ENCODE results near the gene SERPINA3. TPM values are rescaled to one million over a fixed set of nuclear protein-coding genes. Genes with fewer than 3 reads are reported as not detected.
"Not testable (repeated sequence)": the region's sequence is repeated elsewhere in the genome, so short reads cannot be mapped to it uniquely, and the experiment has no call there.

Gene SERPINA3
- total RNA-seq, 1 donor from 2014 or later = 0.29 TPM

GRCh38 chr14:94583557-94583956 is 28.6 kb upstream of the SERPINA3 start:
- no peak for DNase-seq (ENCODE audit: extremely low read depth, low read depth, low spot score)

DNA sequence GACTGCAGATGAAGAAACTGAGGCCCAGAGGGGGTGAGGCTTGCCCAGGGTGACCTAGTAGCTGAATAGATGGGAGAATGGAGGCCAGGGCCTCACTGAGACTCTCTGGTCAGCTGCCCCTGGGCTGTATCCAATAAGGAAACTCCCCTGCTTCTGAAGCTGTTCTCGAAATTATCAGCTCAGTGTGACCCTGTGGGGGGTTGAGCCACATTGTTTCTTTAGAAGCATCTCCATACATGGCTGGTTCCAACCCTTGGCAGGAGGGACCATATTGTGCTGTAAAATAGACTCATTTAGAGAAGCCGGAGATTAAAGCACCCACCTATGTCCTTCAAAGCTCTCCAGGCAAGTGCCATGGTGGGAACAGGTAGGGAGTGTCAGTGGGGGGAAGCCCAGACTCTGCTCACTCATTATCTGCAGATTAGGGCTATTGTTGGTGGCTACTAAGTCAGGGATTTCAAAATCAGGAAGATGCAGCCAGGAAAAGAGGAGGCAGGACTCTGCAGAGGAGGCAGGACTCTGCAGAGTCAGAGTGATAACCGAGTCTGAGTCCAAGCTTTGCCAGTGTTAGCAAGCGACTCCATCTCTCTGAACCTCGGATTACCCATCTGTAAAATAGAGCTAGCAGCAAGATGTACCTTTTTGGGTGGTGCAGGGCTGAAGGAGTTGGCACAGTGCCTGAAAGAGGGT is 27.5 kb upstream of the SERPINA3 start:
- DNase-seq (ENCODE audit: extremely low read depth, low read depth, low spot score) = no peak

DNA sequence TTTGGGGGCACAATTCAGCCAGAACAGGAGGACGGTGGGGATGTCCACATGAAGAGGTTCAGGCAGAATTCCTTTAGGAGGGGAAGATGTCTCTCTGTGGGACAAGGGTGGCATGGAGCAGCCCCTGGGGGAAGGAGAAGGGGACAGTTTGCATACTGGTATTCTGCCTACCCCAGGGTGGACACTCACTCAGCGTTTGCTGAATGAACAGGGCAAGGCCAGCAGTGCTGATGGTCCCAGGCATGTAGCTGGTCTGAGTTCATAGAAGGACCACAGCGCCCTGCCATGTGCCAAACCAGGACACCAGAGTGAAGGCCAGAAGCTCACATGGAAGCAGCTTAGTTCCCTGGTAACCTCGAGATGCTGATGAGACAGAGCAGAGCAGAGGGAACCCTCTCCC is 25.6 kb upstream of the SERPINA3 start:
- DNase-seq (ENCODE audit: extremely low read depth, low read depth, low spot score) = no peak

DNA sequence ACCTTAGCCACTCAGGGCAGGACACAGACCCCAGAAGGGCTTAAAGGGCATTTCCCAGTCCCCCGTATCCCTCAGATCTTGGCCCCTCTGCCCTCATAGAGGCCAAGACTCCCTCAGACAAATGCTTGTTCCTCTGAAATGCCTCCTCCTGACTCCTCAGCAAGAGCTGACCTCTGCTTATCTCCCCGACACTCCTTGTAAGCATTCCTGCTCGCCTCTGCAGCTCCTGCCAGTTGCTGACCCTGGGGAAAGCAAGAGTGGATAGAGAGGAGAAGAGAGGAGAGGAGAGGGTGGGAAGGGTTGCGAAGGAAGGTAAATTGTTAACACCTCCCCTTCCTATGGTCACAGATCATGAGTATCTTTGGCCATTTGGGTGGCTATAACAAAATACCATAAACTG is 23.9 kb upstream of the SERPINA3 start:
- DNase-seq (ENCODE audit: extremely low read depth, low read depth, low spot score) = no peak

GRCh38 chr14:94591073-94591472 is 21.1 kb upstream of the SERPINA3 start:
- no peak for DNase-seq (ENCODE audit: extremely low read depth, low read depth, low spot score)

DNA sequence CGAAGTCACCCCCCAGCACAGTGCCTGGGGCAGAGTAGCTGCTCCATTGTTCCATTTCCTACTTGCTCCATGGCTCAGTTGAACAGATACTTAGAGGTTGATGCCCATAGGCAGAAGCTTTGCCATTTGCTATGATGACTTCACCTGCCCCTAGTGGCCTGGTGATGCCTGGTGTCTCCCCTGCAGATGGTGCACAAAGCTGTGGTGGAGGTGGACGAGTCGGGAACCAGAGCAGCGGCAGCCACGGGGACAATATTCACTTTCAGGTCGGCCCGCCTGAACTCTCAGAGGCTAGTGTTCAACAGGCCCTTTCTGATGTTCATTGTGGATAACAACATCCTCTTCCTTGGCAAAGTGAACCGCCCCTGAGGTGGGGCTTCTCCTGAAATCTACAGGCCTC is 20.3 kb upstream of the SERPINA3 start:
- no peak for DNase-seq (ENCODE audit: extremely low read depth, low read depth, low spot score)

DNA sequence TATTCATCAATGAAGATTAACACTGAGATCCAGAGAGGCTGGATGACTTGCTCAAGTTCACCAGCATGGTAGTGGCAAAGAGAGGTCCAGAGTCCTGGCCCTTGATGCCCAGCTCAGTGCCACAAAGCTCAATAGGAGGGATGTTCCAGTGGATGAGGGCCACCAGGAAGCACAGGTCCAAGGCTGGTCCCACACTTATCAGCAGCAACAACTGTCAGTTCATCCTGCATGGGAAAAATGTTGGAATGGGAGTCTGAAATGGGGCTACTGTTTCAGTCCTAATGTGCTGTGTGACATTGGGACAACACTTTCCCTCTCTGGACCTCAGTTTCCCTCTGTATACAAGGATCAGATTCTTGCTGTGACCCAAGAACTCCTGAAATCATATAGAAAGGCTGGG is 19.7 kb upstream of the SERPINA3 start:
- DNase-seq (ENCODE audit: extremely low read depth, low read depth, low spot score) = no peak

DNA sequence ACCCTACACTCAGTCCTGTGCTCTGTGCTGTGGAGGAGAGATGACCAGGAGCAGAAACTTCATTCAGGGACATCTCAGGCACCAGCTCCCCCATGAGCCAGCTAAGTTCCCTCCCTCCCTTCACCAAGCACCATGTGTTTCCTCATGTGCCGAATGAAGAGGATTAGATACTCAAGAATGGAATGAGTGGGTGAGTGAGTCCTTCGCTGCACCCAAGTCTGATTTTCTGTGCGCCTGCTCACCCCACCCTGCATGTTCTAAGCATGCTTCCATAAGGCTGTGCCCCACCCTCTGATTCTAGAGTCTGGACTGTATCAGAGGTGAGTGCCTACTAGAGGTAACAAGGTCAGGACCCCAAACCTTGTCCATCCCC is 18.8 kb upstream of the SERPINA3 start:
- DNase-seq (ENCODE audit: extremely low read depth, low read depth, low spot score) = no peak

DNA sequence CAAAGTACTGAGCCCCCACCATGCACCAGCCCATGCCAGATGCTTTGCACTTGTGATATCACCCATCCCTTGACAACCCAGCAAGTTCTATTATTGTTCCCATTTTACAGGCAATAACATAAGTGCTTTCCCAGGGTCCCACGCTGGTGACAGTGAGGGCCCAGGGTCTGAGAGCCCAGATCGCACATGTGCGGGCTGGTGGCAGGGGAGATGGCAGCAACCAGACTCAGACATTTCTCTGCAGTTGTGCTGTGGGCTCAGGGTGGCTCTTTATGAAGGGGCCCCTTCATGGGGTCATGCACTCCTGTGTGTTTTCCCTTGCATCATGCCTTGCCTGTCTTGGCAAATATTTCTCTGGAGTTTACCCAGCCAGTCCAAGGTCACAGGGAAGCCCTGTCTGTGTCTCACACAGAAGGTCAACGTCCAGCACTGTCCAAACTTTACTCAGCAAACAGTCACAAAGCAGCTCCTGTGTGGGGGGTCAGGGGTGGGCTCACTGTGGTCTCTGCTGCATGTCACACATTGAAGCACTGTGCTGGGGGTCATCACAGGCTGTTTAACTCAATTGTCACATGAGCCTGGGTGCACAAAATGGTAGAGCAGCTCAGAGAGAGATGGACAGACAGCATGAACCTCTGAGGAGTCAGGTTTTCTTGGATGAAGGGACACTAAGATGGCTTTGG is 18.3 kb upstream of the SERPINA3 start:
- DNase-seq (ENCODE audit: extremely low read depth, low read depth, low spot score) = no peak

GRCh38 chr14:94594441-94594840 is 17.8 kb upstream of the SERPINA3 start:
- DNase-seq (ENCODE audit: extremely low read depth, low read depth, low spot score) = no peak

DNA sequence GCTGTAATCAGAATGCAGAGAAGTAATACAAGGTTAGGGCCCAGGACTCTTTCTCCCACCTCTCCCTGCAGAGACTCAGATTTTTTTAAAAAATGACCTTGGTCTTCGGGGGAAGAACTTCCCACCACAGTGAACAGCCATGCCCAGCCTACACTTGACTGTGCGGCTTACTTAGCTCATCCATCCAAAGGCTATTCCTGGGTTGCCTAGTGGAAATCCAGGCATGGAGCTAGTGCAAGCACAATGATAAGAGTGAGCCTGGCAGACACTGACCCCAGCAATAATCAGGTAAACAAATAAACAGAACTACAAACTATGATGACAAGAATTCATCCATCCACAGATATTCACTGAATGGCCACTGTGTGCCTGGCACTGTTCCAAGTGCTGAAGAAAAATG is 16.3 kb upstream of the SERPINA3 start:
- no peak for DNase-seq (ENCODE audit: extremely low read depth, low read depth, low spot score)

DNA sequence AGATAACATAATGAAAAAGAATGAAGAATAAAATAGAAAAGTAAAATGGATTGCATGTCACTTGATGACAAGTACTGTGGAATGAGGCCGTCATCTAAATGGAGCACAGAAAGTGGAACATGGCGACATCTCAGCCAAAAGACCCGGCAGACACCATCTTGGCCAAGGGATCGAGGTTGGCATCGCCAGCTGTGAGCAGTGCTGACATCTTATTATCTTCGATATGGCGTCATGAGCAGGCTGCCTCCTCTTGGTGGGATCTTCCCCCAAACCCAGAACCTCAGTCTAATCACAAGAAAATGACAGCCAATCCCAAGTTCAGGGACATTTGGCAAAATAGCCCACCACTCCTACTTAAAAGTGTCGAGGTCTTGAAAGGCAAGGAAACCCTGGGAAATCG is 15.8 kb upstream of the SERPINA3 start:
- DNase-seq (ENCODE audit: extremely low read depth, low read depth, low spot score) = no peak

DNA sequence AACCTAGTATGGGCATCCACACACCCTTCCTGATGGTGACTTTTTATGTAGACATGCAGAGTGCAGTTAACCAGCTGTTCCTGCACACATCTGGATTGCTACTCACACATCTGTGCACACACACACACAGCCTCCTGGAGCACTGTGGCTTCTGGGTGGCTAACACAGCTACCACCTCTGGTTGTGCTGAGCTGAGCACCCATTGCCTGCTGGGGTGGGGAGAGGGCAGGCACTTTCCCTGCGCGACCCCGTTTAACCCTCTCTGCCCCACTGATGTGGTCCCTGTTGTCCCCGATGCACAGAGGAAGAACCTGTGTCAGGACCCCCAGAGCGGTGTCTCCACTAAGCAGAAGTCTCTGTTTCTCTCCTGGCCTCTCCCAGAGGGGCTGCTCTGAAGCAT is 14.4 kb upstream of the SERPINA3 start:
- DNase-seq (ENCODE audit: extremely low read depth, low read depth, low spot score) = no peak

DNA sequence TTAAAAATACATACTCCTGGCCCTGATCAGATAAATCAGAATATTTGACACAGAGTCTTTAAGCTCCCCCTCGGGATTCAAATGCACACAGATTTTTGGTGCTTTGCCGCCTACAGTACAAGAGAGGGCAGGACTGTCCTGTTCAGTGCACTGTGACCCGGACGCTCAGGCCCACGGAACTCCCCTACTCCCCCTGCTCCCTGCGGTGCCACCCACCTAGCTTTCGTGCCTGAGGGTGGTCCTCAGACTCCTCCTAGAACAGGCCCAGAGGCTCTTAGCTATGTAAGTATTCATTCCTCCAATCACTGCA is 13.7 kb upstream of the SERPINA3 start:
- DNase-seq (ENCODE audit: extremely low read depth, low read depth, low spot score) = no peak

- DNase-seq (ENCODE audit: extremely low read depth, low read depth, low spot score) = peak; percentile 68
Observed at GRCh38 chr14:94598816-94599655, 13.2 kb upstream of the SERPINA3 start.

DNA sequence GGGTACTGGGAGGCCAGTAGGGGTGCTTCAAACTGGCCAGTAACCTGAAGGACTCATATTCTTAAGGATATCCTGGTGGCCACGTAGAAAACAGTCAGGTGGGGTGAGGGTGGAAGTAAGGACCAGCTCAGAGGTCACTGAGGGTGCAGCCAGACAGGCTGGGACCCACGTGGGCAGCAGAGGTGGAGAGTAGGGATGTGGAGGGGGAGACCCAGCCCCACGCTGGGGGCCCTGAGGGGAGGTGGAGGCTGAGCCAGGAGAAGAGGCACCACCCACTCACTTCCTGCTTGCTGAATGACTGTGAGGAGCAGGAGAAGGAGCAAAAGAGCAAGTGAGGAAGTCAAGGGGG is 12.6 kb upstream of the SERPINA3 start:
- no peak for DNase-seq (ENCODE audit: extremely low read depth, low read depth, low spot score)

- no peak for DNase-seq (ENCODE audit: extremely low read depth, low read depth, low spot score)
Observed at GRCh38 chr14:94600148-94600545, 12.0 kb upstream of the SERPINA3 start.

DNA sequence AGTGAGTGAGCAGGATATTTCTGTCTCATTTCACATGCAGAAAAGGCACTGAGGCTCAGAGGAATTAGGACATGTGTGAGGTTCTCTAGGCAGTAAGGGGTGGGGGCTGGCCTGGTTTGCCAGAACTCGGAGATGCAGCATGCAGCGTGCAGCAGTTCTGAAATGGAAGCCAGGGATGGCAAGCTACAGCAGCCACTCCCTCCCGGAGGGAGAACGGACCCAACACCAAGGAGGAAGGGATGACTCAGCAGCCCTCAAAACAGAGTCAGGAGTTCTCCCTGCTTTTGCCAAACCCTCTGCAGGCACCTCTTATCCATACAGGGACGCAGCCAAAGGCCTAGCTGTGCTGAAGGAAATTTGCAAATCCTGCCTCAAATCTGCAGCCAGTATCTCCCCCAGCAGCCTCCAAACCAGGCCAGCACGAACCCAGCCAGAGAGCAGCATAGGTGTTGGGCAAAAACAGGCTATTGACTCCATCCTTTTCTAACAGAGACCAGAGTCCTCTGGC is 10.3 kb upstream of the SERPINA3 start:
- no peak for DNase-seq (ENCODE audit: extremely low read depth, low read depth, low spot score)

DNA sequence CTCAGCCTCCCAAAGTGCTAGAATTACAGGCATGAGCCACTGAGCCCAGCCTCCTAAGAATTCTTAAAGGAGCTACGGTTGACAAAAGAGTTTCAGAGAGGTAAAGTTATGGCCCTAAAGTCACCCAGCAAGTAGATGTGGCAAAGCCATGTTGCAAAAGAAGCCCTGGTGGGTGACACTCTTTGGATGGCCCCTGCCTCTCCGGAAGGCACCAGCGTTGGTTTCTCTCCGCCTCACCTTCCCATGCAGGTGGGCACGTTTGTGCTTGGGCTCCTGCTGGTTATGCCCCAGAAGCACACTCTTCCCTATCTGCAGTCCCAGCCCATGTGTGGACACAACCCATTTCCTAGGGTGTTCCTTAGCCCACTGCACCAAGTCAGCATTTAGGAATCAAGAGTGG is 9.5 kb upstream of the SERPINA3 start:
- DNase-seq (ENCODE audit: extremely low read depth, low read depth, low spot score) = no peak

DNA sequence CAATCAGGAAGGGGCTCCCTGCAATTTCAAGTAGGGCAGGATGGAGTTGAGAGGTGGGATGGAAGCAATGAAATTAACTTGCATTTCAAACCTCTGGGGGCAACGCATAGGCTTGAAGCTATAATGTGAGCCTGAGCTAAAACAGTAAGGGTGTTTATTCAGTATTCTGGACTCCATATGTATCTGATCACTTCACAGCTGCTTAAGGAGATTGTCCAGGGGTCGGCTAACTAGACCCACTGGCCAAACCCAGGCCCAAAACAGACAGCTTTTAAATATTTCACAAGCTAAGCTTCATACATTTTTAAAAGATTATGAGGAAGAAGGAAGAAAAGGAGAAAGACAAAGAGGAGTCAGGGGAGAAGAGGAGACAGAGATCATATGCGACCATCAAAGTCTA is 6.8 kb upstream of the SERPINA3 start:
- no peak for DNase-seq (ENCODE audit: extremely low read depth, low read depth, low spot score)

- DNase-seq (ENCODE audit: extremely low read depth, low read depth, low spot score) = not testable (repeated sequence)
Observed at GRCh38 chr14:94608966-94609365, 3.2 kb upstream of the SERPINA3 start.

DNA sequence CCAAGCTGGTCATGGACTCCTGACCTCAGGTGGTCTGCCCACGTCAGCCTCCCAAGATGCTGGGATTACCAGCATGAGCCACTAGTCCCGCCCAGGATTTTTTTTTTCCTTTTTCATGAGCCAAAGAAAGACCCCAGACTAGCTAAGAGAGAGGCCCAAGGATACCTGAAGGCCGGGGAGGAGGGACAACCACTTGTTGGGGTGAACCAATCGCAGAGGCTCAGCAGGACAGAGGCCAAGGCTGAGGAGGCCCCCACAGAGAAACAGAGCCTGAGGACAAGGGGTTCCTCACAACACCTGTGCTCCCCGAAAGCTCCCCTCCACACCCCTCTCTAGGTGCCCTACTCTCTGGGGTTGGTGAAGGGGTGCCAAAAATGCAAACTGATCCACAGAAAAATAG is 1.0 kb upstream of the SERPINA3 start:
- no peak for DNase-seq (ENCODE audit: extremely low read depth, low read depth, low spot score)

All from glomerular endothelial cell (primary cell).